ENCODE data around the gene ZNF414. TPM values are rescaled to one million over a fixed set of nuclear protein-coding genes. Genes with fewer than 3 reads are reported as not detected.

ZNF414 gene
- total and polyA plus RNA-seq, 10 of the 15 experiments (the other 5 are each of a cell fraction or from before 2014, with no cell fraction given) = 0.16 to 23.7 (median 5.3) TPM; not detected in 1

GRCh38 chr19:8461891-8462290 lies 52.1 kb downstream of the ZNF414 start:
- Histone ChIP-seq H3K4me1 (ENCODE audit: control insufficient read depth, insufficient read depth, low read length) (peaks cover 9% of the 10 kb centered on the region), H3K4me2 (ENCODE audit: control insufficient read depth, insufficient read depth) (no peak overlapping the region), H2AFZ (ENCODE audit: control insufficient read depth, low read depth, low read length) (no peak overlapping the region), H3K36me3 (ENCODE audit: control insufficient read depth in 2 of 2, insufficient read depth in 2 of 2, low read length in 1 of 2) (peaks cover 25 to 60% of the 10 kb centered on the region in 2 experiments), H4K20me1 (ENCODE audit: control insufficient read depth, insufficient read depth) (peaks cover 28% of the 10 kb centered on the region), H3K27me3 (replicated peaks in 1 of 2; ENCODE audit: control insufficient read depth in 2 of 2, insufficient read depth in 2 of 2, low read length in 1 of 2) (no peaks in the 10 kb centered on the region), H3K27ac (ENCODE audit: control insufficient read depth, insufficient read depth) (no peak overlapping the region), H3K79me2 (ENCODE audit: control insufficient read depth, insufficient read depth, low read length) (peaks cover 67% of the 10 kb centered on the region), H3K4me3 (no peak overlapping the region), H3K9me3 (replicated peaks; ENCODE audit: control insufficient read depth, insufficient read depth, low read length) (no peaks in the 10 kb centered on the region), H3K9ac (ENCODE audit: control insufficient read depth, insufficient read depth, low read length) (no peak overlapping the region)
- FAIRE-seq (no peak), ATAC-seq (no peak), DNase-seq (ENCODE audit: low read depth, low spot score) (no peak)
- RAD21 ChIA-PET (ENCODE audit: unreplicated experiment) = interaction anchor here (0.6 kb wide), 1 partner anchor 284 kb away, joined by 3 read pairs; no protein-coding TSS in a partner anchor
- CTCF ChIA-PET = interaction anchor here (1.6 kb wide), 1 partner anchor 14 kb away, joined by 5 read pairs; no protein-coding TSS in a partner anchor
- SMC1A ChIA-PET (ENCODE audit: uncharacterized antibody, unreplicated experiment) = interaction anchor here (1.1 to 3.3 kb wide), 4 partner anchors 9 to 39 kb away, joined by 3 to 8 read pairs (median 4); no protein-coding TSS in a partner anchor
- no peak for TF ChIP-seq RUNX3 (IDR thresholded peaks at IDR 0.05; ENCODE audit: low read length)
- TF ChIP-seq FOS (IDR thresholded peaks at IDR 0.05; ENCODE audit: borderline replicate concordance, extremely low read depth, insufficient read length) = no peak
- 0 out of 2 replicates have a peak, but pooled peaks have one; percentile 36 for TF ChIP-seq POLR2A (IDR thresholded peaks at IDR 0.05; ENCODE audit: low read depth, low read length)
- no peak for TF ChIP-seq POLR2AphosphoS2 (IDR thresholded peaks at IDR 0.05; ENCODE audit: low read depth, low read length)
- in situ Hi-C loops (cut with MboI) = no loop called here
- intact Hi-C loops (cut with micrococcal nuclease; ENCODE audit: unreplicated experiment) = no loop called here
- BruUV-seq (replicated peaks) = no TSS peak
- POLR2A ChIA-PET = interaction anchor here (0.6 to 1.2 kb wide), 3 partner anchors 13 to 15 kb away, joined by 3 to 4 read pairs (median 3); no protein-coding TSS in a partner anchor
- 87% methylated on average over 14 of the region's 14 CpGs for WGBS (ENCODE audit: insufficient coverage, insufficient replicate concordance, low lambda C conversion rate, missing lambda C conversion rate)

GRCh38 chr19:8461376-8461775 lies 52.6 kb downstream of the ZNF414 start:
- no peak for TF ChIP-seq E2F4 (IDR thresholded peaks at IDR 0.05; ENCODE audit: low read depth, low read length)
- TF ChIP-seq ZNF622 (IDR thresholded peaks at IDR 0.05) = no peak
- TF ChIP-seq SRF (IDR thresholded peaks at IDR 0.05; ENCODE audit: low read depth in 2 of 2, low read length in 2 of 2) = no peak
- TF ChIP-seq EP300 (IDR thresholded peaks at IDR 0.05; ENCODE audit: borderline replicate concordance in 1 of 2, control insufficient read depth in 1 of 2, low read depth in 2 of 2, low read length in 2 of 2) = no peak
- no peak for TF ChIP-seq SMC3 (IDR thresholded peaks at IDR 0.05; ENCODE audit: borderline replicate concordance, low read length)
- no TSS peak for BruUV-seq (replicated peaks)
- RAD21 ChIA-PET (ENCODE audit: unreplicated experiment) = no interaction called here
- no peaks in the 10 kb centered on the region for H3K9me3 ChIP-seq (replicated peaks; ENCODE audit: control insufficient read depth, insufficient read depth, low read length)
- H3K9ac ChIP-seq (ENCODE audit: control insufficient read depth, insufficient read depth, low read length) = no peak overlapping the region
- in situ Hi-C loops (cut with MboI) = no loop called here
- no peak overlapping the region for H3K27ac ChIP-seq (ENCODE audit: control insufficient read depth, insufficient read depth)
- no peak overlapping the region for H3K4me3 ChIP-seq
- SMC1A ChIA-PET (ENCODE audit: uncharacterized antibody, unreplicated experiment) = interaction anchor here (1.1 to 3.3 kb wide), 3 partner anchors 10 to 38 kb away, joined by 3 to 8 read pairs (median 4); no protein-coding TSS in a partner anchor
- no peak overlapping the region for H2AFZ ChIP-seq (ENCODE audit: control insufficient read depth, low read depth, low read length)
- peaks cover 72% of the 10 kb centered on the region for H3K79me2 ChIP-seq (ENCODE audit: control insufficient read depth, insufficient read depth, low read length)
- ATAC-seq (no peak), FAIRE-seq (no peak), DNase-seq (ENCODE audit: low read depth, low spot score) (no peak)
- no peaks in the 10 kb centered on the region for H3K27me3 ChIP-seq (replicated peaks in 1 of 2; ENCODE audit: control insufficient read depth in 2 of 2, insufficient read depth in 2 of 2, low read length in 1 of 2)
- peaks cover 9% of the 10 kb centered on the region for H3K4me1 ChIP-seq (ENCODE audit: control insufficient read depth, insufficient read depth, low read length)
- intact Hi-C loops (cut with micrococcal nuclease; ENCODE audit: unreplicated experiment) = no loop called here
- no peak overlapping the region for H3K4me2 ChIP-seq (ENCODE audit: control insufficient read depth, insufficient read depth)
- CTCF ChIA-PET = no interaction called here
- POLR2A ChIA-PET = interaction anchor here (1.0 to 1.2 kb wide), 2 partner anchors 12 to 15 kb away, joined by 3 to 4 read pairs; no protein-coding TSS in a partner anchor
- peaks cover 31% of the 10 kb centered on the region for H4K20me1 ChIP-seq (ENCODE audit: control insufficient read depth, insufficient read depth)
- WGBS (ENCODE audit: insufficient coverage, insufficient replicate concordance, low lambda C conversion rate, missing lambda C conversion rate) = 40% methylated on average over 4 of the region's 4 CpGs
- peaks cover 26 to 63% of the 10 kb centered on the region in 2 experiments for H3K36me3 ChIP-seq (ENCODE audit: control insufficient read depth in 2 of 2, insufficient read depth in 2 of 2, low read length in 1 of 2)

Data from GM12878 (cell line).